ENCODE data around the gene TNIK. TPM values are rescaled to one million over a fixed set of nuclear protein-coding genes. Genes with fewer than 3 reads are reported as not detected.

TNIK gene
- total RNA-seq, 1 experiment from 2014 or later, result 7.0 TPM

DNA sequence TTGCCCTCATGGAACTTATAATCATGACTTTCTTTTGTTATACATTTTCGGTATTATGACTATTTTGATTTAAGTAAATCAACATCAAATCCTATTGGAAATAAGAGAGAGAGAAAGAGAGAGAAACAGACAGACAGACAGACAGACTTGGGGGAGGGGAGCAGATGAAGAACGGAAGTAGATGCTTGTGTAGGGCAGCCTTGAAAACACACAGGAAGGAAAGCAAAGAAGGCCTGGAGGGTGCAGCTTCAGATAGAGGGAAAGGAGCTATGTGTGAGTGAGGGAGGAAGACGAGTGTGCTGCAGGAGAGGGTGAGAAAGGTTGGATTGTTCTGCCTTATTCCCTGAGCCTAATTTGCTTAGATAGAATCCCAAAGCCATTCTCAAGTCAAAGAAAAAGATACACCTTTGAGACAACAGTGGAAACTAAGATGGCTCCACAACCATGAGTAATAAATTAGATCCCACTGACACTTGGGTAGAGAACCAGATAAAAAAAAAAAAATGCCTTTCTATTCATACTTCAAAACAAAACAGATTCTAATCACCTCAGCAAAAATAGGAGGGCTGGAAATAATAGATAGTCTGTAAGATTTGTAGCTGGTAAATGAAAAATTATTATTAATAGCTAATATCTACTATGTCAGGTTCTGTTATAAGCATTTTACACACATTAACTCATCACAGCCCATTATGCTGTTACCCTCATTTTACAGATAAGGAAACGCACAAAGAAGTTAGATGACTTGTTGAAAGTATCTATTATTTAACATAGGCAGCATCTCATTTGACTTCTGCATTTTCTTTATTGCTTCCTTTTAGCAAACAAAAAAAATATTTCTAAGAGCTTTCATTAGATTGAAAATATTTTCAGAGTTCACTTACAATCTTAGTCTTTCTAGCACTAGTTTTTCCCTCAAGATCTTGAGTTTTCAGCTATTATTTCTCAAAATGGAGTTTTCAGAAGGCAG is 214.1 kb downstream of the TNIK start:
- ChIA-PET CTCF (interaction anchor here (0.7 kb wide), 1 partner anchor 201 kb away, joined by 7 read pairs; no protein-coding TSS in a partner anchor), POLR2A (ENCODE audit: unreplicated experiment) (interaction anchor here (0.6 kb wide), 1 partner anchor 21 kb away, joined by 3 read pairs; no protein-coding TSS in a partner anchor)
- TF ChIP-seq, protein P1, sequence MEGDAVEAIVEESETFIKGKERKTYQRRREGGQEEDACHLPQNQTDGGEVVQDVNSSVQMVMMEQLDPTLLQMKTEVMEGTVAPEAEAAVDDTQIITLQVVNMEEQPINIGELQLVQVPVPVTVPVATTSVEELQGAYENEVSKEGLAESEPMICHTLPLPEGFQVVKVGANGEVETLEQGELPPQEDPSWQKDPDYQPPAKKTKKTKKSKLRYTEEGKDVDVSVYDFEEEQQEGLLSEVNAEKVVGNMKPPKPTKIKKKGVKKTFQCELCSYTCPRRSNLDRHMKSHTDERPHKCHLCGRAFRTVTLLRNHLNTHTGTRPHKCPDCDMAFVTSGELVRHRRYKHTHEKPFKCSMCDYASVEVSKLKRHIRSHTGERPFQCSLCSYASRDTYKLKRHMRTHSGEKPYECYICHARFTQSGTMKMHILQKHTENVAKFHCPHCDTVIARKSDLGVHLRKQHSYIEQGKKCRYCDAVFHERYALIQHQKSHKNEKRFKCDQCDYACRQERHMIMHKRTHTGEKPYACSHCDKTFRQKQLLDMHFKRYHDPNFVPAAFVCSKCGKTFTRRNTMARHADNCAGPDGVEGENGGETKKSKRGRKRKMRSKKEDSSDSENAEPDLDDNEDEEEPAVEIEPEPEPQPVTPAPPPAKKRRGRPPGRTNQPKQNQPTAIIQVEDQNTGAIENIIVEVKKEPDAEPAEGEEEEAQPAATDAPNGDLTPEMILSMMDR (conservative IDR thresholded peaks at IDR 0.05; ENCODE audit: low read depth, low read length), result no peak
- TF ChIP-seq EZH2phosphoT487 (IDR thresholded peaks at IDR 0.05; ENCODE audit: borderline replicate concordance, low read length) (no peak), EZH2 (IDR thresholded peaks at IDR 0.05; ENCODE audit: low read length, unreplicated experiment) (no peak)
- H3K79me2 ChIP-seq (ENCODE audit: low read length), result no peaks in the 10 kb centered on the region
- H2AFZ ChIP-seq (ENCODE audit: low read length), result no peak overlapping the region
- H3K4me3 ChIP-seq (ENCODE audit: low read length), result no peak overlapping the region
- H3K4me1 ChIP-seq (ENCODE audit: insufficient read depth, low read length), result no peaks in the 10 kb centered on the region
- no peaks in the 10 kb centered on the region for H3K9me2 ChIP-seq (replicated peaks; ENCODE audit: low read length)
- no peaks in the 10 kb centered on the region for H3K36me3 ChIP-seq (ENCODE audit: low read depth, low read length)
- H3K27me3 ChIP-seq (ENCODE audit: low read length), result no peaks in the 10 kb centered on the region
- H3K4me2 ChIP-seq (ENCODE audit: low read length), result no peak overlapping the region
- no peaks in the 10 kb centered on the region for H3F3A ChIP-seq (ENCODE audit: low read length, unreplicated experiment)
- ATAC-seq, result no peak
- no peak overlapping the region for H3K27ac ChIP-seq (ENCODE audit: low read length)
- no peak for DNase-seq
- BruUV-seq (replicated peaks), result no TSS peak
- no peak overlapping the region for H3K9ac ChIP-seq (ENCODE audit: low read length)
- intact Hi-C loops (cut with micrococcal nuclease), result no loop called here
- H3K9me3 ChIP-seq (ENCODE audit: low read length), result no peaks in the 10 kb centered on the region
- no peaks in the 10 kb centered on the region for H4K20me1 ChIP-seq (ENCODE audit: low read length)

DNA sequence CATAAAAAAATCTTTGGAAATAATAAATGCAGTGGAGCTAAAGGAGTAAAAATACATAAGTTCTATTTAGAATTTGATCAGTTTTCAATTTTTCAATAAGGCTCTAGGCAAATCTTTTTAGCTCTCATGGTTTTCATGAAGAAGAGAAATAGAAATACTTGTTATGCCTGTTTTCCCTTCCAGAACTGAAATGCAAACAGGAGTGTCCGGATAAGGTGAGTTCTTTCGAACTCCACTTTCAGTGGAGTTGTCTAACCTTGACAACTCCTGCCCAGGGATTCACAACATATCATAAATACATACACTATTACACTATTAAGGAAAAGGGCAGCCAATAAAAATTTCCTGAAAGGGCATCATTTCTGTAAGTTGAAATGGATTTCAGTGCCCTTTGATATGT is 217.3 kb downstream of the TNIK start:
- CTCF ChIA-PET, result no interaction called here
- intact Hi-C loops (cut with micrococcal nuclease), result no loop called here
- DNase-seq, result peak; percentile 23

More for the DNA sequence above, 217.3 kb downstream of the TNIK start:
- POLR2A ChIA-PET (ENCODE audit: unreplicated experiment), result no interaction called here
- no peaks in the 10 kb centered on the region for H3K36me3 ChIP-seq (ENCODE audit: low read depth, low read length)
- no peak overlapping the region for H3K4me3 ChIP-seq (ENCODE audit: low read length)
- no peak for TF ChIP-seq EZH2phosphoT487 (IDR thresholded peaks at IDR 0.05; ENCODE audit: borderline replicate concordance, low read length)
- TF ChIP-seq, protein P1 (conservative IDR thresholded peaks at IDR 0.05; ENCODE audit: low read depth, low read length), result no peak
- no peak for TF ChIP-seq EZH2 (IDR thresholded peaks at IDR 0.05; ENCODE audit: low read length, unreplicated experiment)
- no peak overlapping the region for H3K9ac ChIP-seq (ENCODE audit: low read length)
- no peaks in the 10 kb centered on the region for H3K9me3 ChIP-seq (ENCODE audit: low read length)
- H3K9me2 ChIP-seq (replicated peaks; ENCODE audit: low read length), result no peaks in the 10 kb centered on the region
- no peaks in the 10 kb centered on the region for H3F3A ChIP-seq (ENCODE audit: low read length, unreplicated experiment)
- no TSS peak for BruUV-seq (replicated peaks)
- no peak for ATAC-seq
- no peaks in the 10 kb centered on the region for H3K27me3 ChIP-seq (ENCODE audit: low read length)
- no peaks in the 10 kb centered on the region for H3K79me2 ChIP-seq (ENCODE audit: low read length)
- no peak overlapping the region for H3K27ac ChIP-seq (ENCODE audit: low read length)
- no peak overlapping the region for H2AFZ ChIP-seq (ENCODE audit: low read length)
- H3K4me1 ChIP-seq (ENCODE audit: insufficient read depth, low read length), result no peaks in the 10 kb centered on the region
- no peak overlapping the region for H3K4me2 ChIP-seq (ENCODE audit: low read length)
- no peaks in the 10 kb centered on the region for H4K20me1 ChIP-seq (ENCODE audit: low read length)
